HepG2 (cell line): ENCODE results near the gene U2SURP. TPM values are rescaled to one million over a fixed set of nuclear protein-coding genes. Genes with fewer than 3 reads are reported as not detected.

ENCODE experiments used
- CAMTA2 ChIP-seq: sonication (generic); formaldehyde crosslinking; IDR thresholded peaks from 2 replicates; pipeline ENCODE4 v1.4.0; 2020; ENCODE audit warnings: mild to moderate bottlenecking, missing genetic modification reagents, borderline replicate concordance
- CEBPB ChIP-seq: IDR thresholded peaks from 2 replicates; pipeline ENCODE4 v1.6.1; 2011; ENCODE audit warnings: low read depth, low read length, improper control_type of control experiment, borderline replicate concordance
- FOXM1 ChIP-seq: sonication (generic); formaldehyde crosslinking; IDR thresholded peaks from 2 replicates; pipeline ENCODE4 v1.5.0; 2020; ENCODE audit warnings: missing genetic modification reagents
- IKZF5 ChIP-seq: IDR thresholded peaks from 2 replicates; pipeline ENCODE4 v1.6.1; 2018; ENCODE audit warnings: missing genetic modification reagents, mild to moderate bottlenecking, missing compliant biosample characterization
- KLF15 ChIP-seq: sonication (generic); formaldehyde crosslinking; IDR thresholded peaks from 2 replicates; pipeline ENCODE4 v1.8.1; 2023; ENCODE audit warnings: borderline replicate concordance, mild to moderate bottlenecking, inconsistent platforms, missing genetic modification reagents, mixed read lengths
- TRIM22 ChIP-seq: fragments of 450-650 bp; IDR thresholded peaks from 2 replicates; pipeline ENCODE4 v1.6.1; 2017
- ZBTB34 ChIP-seq: sonication (generic); formaldehyde crosslinking; IDR thresholded peaks from 2 replicates; pipeline ENCODE4 v1.8.0; 2022; ENCODE audit warnings: mild to moderate bottlenecking, missing genetic modification reagents
- ZBTB39 ChIP-seq: sonication (generic); formaldehyde crosslinking; IDR thresholded peaks from 2 replicates; pipeline ENCODE4 v1.5.0; 2020; ENCODE audit warnings: missing genetic modification reagents
- ZMYM4 ChIP-seq: sonication (generic); formaldehyde crosslinking; IDR thresholded peaks from 2 replicates; pipeline ENCODE4 v1.8.1; 2023; ENCODE audit warnings: mild to moderate bottlenecking, missing genetic modification reagents
- ZNF101 ChIP-seq: sonication (generic); formaldehyde crosslinking; IDR thresholded peaks from 2 replicates; pipeline ENCODE4 v1.4.0; 2020; ENCODE audit warnings: mild to moderate bottlenecking, low read depth, missing genetic modification reagents, borderline replicate concordance
- ZNF138 ChIP-seq: sonication (generic); formaldehyde crosslinking; IDR thresholded peaks from 2 replicates; pipeline ENCODE4 v1.5.0; 2020; ENCODE audit warnings: mild to moderate bottlenecking, low read depth, missing genetic modification reagents
- ZNF18 ChIP-seq: sonication (generic); formaldehyde crosslinking; IDR thresholded peaks from 2 replicates; pipeline ENCODE4 v1.8.0; 2022; ENCODE audit warnings: mild to moderate bottlenecking, missing genetic modification reagents; ENCODE audit not compliant: insufficient replicate concordance
- ZNF710 ChIP-seq: sonication (generic); formaldehyde crosslinking; IDR thresholded peaks from 2 replicates; pipeline ENCODE4 v1.5.0; 2020; ENCODE audit warnings: mild to moderate bottlenecking, missing genetic modification reagents, borderline replicate concordance
- ZNF768 ChIP-seq: sonication (generic); formaldehyde crosslinking; IDR thresholded peaks from 2 replicates; pipeline ENCODE4 v1.4.0; 2020; ENCODE audit warnings: missing genetic modification reagents
- ZNF790 ChIP-seq: sonication (generic); formaldehyde crosslinking; IDR thresholded peaks from 2 replicates; pipeline ENCODE4 v1.8.0; 2022; ENCODE audit warnings: missing genetic modification reagents, mild to moderate bottlenecking, borderline replicate concordance
- ZSCAN25 ChIP-seq: sonication (generic); formaldehyde crosslinking; IDR thresholded peaks from 2 replicates; pipeline ENCODE4 v1.8.0; 2022; ENCODE audit warnings: mild to moderate bottlenecking, missing genetic modification reagents
- polyA plus RNA-seq, 8 experiments: library from polyadenylated mRNA; depleted of rRNA in 3 of 8; stranded (reverse) in 7 of 8; unstranded in 1 of 8; fragments of >200 nt; fragmentation: Illumina TruSeq in 4 of 8; extraction: Trizol in 4 of 8; gene quantifications; 2 replicates each; pipeline versions ENCODE4 v1.2.1 to v1.2.3, GENCODE V29; 2011 to 2016; ENCODE audit warnings: low read depth in 4 of 8, missing spikeins in 1 of 8, mixed read lengths in 1 of 8; ENCODE audit not compliant: insufficient read depth in 1 of 8
- total RNA-seq, 5 experiments: library from RNA; depleted of rRNA; stranded (reverse); fragments of >200 nt; fragmentation: Illumina TruSeq; extraction: Trizol; gene quantifications; 2 replicates each; pipeline ENCODE4 v1.2.3, GENCODE V29; 2016; ENCODE audit warnings: low read depth in 1 of 5

Gene U2SURP
- total and polyA plus RNA-seq, 2 of the 13 experiments (the other 11 are each of a cell fraction or from before 2014, with no cell fraction given) = 55.9 to 173 TPM

- TF ChIP-seq TRIM22 = no peak
- no peak for TF ChIP-seq CEBPB
- no peak for TF ChIP-seq CAMTA2 (CRISPR knock-in tag)
- no peak for TF ChIP-seq ZNF101
- TF ChIP-seq ZNF18 = no peak
- no peak for TF ChIP-seq ZNF790 (CRISPR knock-in tag)
- TF ChIP-seq IKZF5 (CRISPR knock-in tag) = peak; percentile 57; the same call in 1 of the 2 replicates
- TF ChIP-seq ZBTB34 = no peak
- TF ChIP-seq ZBTB39 (CRISPR knock-in tag) = no peak
- no peak for TF ChIP-seq KLF15
- 0 out of 2 replicates have a peak, but pooled peaks have one; percentile 51 for TF ChIP-seq ZSCAN25 (CRISPR knock-in tag)
- TF ChIP-seq ZMYM4 (CRISPR knock-in tag) = peak; percentile 69
- TF ChIP-seq FOXM1 = no peak
- TF ChIP-seq ZNF710 (CRISPR knock-in tag) = no peak
- TF ChIP-seq ZNF138 = no peak
- no peak for TF ChIP-seq ZNF768 (CRISPR knock-in tag)
These were observed 24.6 kb upstream of the U2SURP start (continued) for GRCh38 chr3:142976621-142977398.
